WTC11 (cell line): ENCODE measurements around the gene OGA. TPM values are rescaled to one million over a fixed set of nuclear protein-coding genes. Genes with fewer than 3 reads are reported as not detected.

Experiments used
- ATAC-seq: fragments of 200-7000 bp; cut with Tn5 transposase; 2 replicates; pipeline ENCODE4 v1.10.0; 2021; ENCODE audit warnings: mild to moderate bottlenecking, moderate library complexity
- CTCF ChIA-PET: fragments of 300-600 bp; sonication (Branson Sonifier 250); formaldehyde crosslinking; loops from one replicate; lab custom pipeline; 2021; ENCODE audit warnings: antibody characterized with exemption; lab: Charles Lee
- POLR2A ChIA-PET: fragments of 350-600 bp; sonication (Branson Sonifier 250); formaldehyde crosslinking; loops from one replicate; lab custom pipeline; 2021; ENCODE audit warnings: antibody characterized with exemption; lab: Charles Lee
- DNase-seq: peaks from one replicate; pipeline ENCODE4 v3.0.0; 2021; ENCODE audit warnings: low spot score
- H3K27ac Mint-ChIP-seq: 2 replicates; pipeline ENCODE4 v1.8.0; 2021; ENCODE audit warnings: mixed read lengths
- H3K27me3 Mint-ChIP-seq: 2 replicates; pipeline ENCODE4 v1.8.0; 2021; ENCODE audit warnings: low read depth, mild to moderate bottlenecking, moderate library complexity, mixed read lengths
- H3K36me3 Mint-ChIP-seq: 2 replicates; pipeline ENCODE4 v1.8.0; 2021; ENCODE audit warnings: mixed read lengths
- H3K4me1 Mint-ChIP-seq: 2 replicates; pipeline ENCODE4 v1.8.0; 2022; ENCODE audit warnings: mixed read lengths
- H3K4me3 Mint-ChIP-seq: 2 replicates; pipeline ENCODE4 v1.8.0; 2021; ENCODE audit warnings: mild to moderate bottlenecking, moderate library complexity, mixed read lengths
- H3K9me3 Mint-ChIP-seq: 2 replicates; pipeline ENCODE4 v1.8.0; 2021; ENCODE audit warnings: mixed read lengths
- ELF4 ChIP-seq: sonication (generic); formaldehyde crosslinking; IDR thresholded peaks from 2 replicates; pipeline ENCODE4 v1.8.1; 2022; ENCODE audit warnings: low read depth, mild to moderate bottlenecking, moderate library complexity, missing genetic modification reagents
- FOXK1 ChIP-seq: sonication (generic); formaldehyde crosslinking; IDR thresholded peaks from 2 replicates; pipeline ENCODE4 v1.8.0; 2022; ENCODE audit warnings: mild to moderate bottlenecking, moderate library complexity, missing genetic modification reagents
- NFE2L1 ChIP-seq: sonication (generic); formaldehyde crosslinking; IDR thresholded peaks from 2 replicates; pipeline ENCODE4 v1.8.1; 2023; ENCODE audit warnings: missing genetic modification reagents
- NFYB ChIP-seq: sonication (generic); formaldehyde crosslinking; conservative IDR thresholded peaks from 2 replicates; pipeline ENCODE4 v1.8.0; 2022; ENCODE audit warnings: low read depth, missing genetic modification reagents
- NR3C1 ChIP-seq: sonication (generic); formaldehyde crosslinking; conservative IDR thresholded peaks from 2 replicates; pipeline ENCODE4 v1.8.1; 2023; ENCODE audit warnings: low read depth, mild to moderate bottlenecking, missing genetic modification reagents
- RELA ChIP-seq: sonication (generic); formaldehyde crosslinking; IDR thresholded peaks from 2 replicates; pipeline ENCODE4 v1.8.1; 2022; ENCODE audit warnings: missing genetic modification reagents, mild to moderate bottlenecking, borderline replicate concordance
- TCF7 ChIP-seq: sonication (generic); formaldehyde crosslinking; IDR thresholded peaks from 2 replicates; pipeline ENCODE4 v1.8.0; 2022; ENCODE audit warnings: mild to moderate bottlenecking, low read depth, missing genetic modification reagents, moderate library complexity
- TEAD1 ChIP-seq: sonication (generic); formaldehyde crosslinking; IDR thresholded peaks from 2 replicates; pipeline ENCODE4 v1.8.0; 2022; ENCODE audit warnings: mild to moderate bottlenecking, missing genetic modification reagents
- USF1 ChIP-seq: sonication (generic); formaldehyde crosslinking; IDR thresholded peaks from 2 replicates; pipeline ENCODE4 v1.8.0; 2022; ENCODE audit warnings: mild to moderate bottlenecking, missing genetic modification reagents
- ZBTB43 ChIP-seq: sonication (generic); formaldehyde crosslinking; IDR thresholded peaks from 2 replicates; pipeline ENCODE4 v1.8.1; 2023; ENCODE audit warnings: mild to moderate bottlenecking, missing genetic modification reagents
- ZNF532 ChIP-seq: fragments of 250-450 bp; sonication (Bioruptor Pico); IDR thresholded peaks from 2 replicates; pipeline ENCODE4 v1.9.0; 2021; ENCODE audit warnings: mild to moderate bottlenecking, borderline replicate concordance
- total RNA-seq: library from RNA; stranded (reverse); gene quantifications from 3 replicates; pipeline ENCODE4 v1.2.3, GENCODE V29; 2021
- TF ChIP-seq, protein P1 (sequence below): sonication (generic); formaldehyde crosslinking; conservative IDR thresholded peaks from 2 replicates; pipeline ENCODE4 v1.8.1; 2022; ENCODE audit warnings: mild to moderate bottlenecking, missing genetic modification reagents
- TF ChIP-seq, protein P2 (sequence below): sonication (generic); formaldehyde crosslinking; IDR thresholded peaks from 2 replicates; pipeline ENCODE4 v1.8.1; 2023; ENCODE audit warnings: mild to moderate bottlenecking, moderate library complexity, missing genetic modification reagents
- TF ChIP-seq, protein P3 (sequence below): sonication (generic); formaldehyde crosslinking; IDR thresholded peaks from 2 replicates; pipeline ENCODE4 v1.8.0; 2022; ENCODE audit warnings: mild to moderate bottlenecking, missing genetic modification reagents
- TF ChIP-seq, protein P4 (sequence below): sonication (generic); formaldehyde crosslinking; IDR thresholded peaks from 2 replicates; pipeline ENCODE4 v1.8.1; 2023; ENCODE audit warnings: mild to moderate bottlenecking, missing genetic modification reagents, moderate library complexity
- TF ChIP-seq, protein P5 (sequence below): sonication (generic); formaldehyde crosslinking; IDR thresholded peaks from 2 replicates; pipeline ENCODE4 v1.8.0; 2023; ENCODE audit warnings: missing genetic modification reagents
- TF ChIP-seq, protein P6 (sequence below): sonication (generic); formaldehyde crosslinking; IDR thresholded peaks from 2 replicates; pipeline ENCODE4 v1.8.0; 2023; ENCODE audit warnings: missing genetic modification reagents, mild to moderate bottlenecking, borderline replicate concordance

The OGA gene
- total RNA-seq, 1 experiment from 2014 or later = 111 TPM

GRCh38 chr10:101774589-101775272 is 43.5 kb downstream of the OGA start:
- POLR2A ChIA-PET = interaction anchor here (1.1 to 2.0 kb wide), 3 partner anchors 26 to 172 kb away, joined by 3 to 11 read pairs (median 6); partner anchors contain the start of gene OGA
- peak; percentile 6 for ATAC-seq
- Mint-ChIP-seq H3K9me3 (no peaks in the 10 kb centered on the region), H3K4me1 (peaks cover 50% of the 10 kb centered on the region), H3K27ac (no peak overlapping the region), H3K27me3 (peaks cover 70% of the 10 kb centered on the region), H3K36me3 (no peaks in the 10 kb centered on the region), H3K4me3 (peak overlapping the region; percentile 61)
- CTCF ChIA-PET = interaction anchor here (1.0 to 8.3 kb wide), 16 partner anchors 7 to 561 kb away, joined by 3 to 110 read pairs (median 5); partner anchors contain the start of genes ARMH3, KCNIP2 and NPM3
- peak; percentile 64 for DNase-seq
- TF ChIP-seq RELA (CRISPR knock-in tag) (peak; percentile 93), USF1 (CRISPR knock-in tag) (peak; percentile 78; the same call in 1 of the 2 replicates), ZBTB43 (CRISPR knock-in tag) (peak; percentile 68; the same call in 1 of the 2 replicates), FOXK1 (CRISPR knock-in tag) (peak; percentile 80), NR3C1 (CRISPR knock-in tag) (0 out of 2 replicates have a peak, but pooled peaks have one; percentile 74), NFE2L1 (CRISPR knock-in tag) (peak; percentile 95), TCF7 (CRISPR knock-in tag) (0 out of 2 replicates have a peak, but pooled peaks have one; percentile 77), ZNF532 (CRISPR knock-in tag) (no peak), TEAD1 (CRISPR knock-in tag) (peak; percentile 77), NFYB (CRISPR knock-in tag) (peak; percentile 44; the same call in 1 of the 2 replicates), ELF4 (CRISPR knock-in tag) (no peak)
- TF ChIP-seq, protein P1, sequence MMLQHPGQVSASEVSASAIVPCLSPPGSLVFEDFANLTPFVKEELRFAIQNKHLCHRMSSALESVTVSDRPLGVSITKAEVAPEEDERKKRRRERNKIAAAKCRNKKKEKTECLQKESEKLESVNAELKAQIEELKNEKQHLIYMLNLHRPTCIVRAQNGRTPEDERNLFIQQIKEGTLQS (CRISPR knock-in tag) = 0 out of 2 replicates have a peak, but pooled peaks have one; percentile 41
- TF ChIP-seq, protein P2, sequence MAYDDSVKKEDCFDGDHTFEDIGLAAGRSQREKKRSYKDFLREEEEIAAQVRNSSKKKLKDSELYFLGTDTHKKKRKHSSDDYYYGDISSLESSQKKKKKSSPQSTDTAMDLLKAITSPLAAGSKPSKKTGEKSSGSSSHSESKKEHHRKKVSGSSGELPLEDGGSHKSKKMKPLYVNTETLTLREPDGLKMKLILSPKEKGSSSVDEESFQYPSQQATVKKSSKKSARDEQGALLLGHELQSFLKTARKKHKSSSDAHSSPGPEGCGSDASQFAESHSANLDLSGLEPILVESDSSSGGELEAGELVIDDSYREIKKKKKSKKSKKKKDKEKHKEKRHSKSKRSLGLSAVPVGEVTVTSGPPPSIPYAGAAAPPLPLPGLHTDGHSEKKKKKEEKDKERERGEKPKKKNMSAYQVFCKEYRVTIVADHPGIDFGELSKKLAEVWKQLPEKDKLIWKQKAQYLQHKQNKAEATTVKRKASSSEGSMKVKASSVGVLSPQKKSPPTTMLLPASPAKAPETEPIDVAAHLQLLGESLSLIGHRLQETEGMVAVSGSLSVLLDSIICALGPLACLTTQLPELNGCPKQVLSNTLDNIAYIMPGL = peak; percentile 38; the same call in 1 of the 2 replicates
- TF ChIP-seq, protein P3, sequence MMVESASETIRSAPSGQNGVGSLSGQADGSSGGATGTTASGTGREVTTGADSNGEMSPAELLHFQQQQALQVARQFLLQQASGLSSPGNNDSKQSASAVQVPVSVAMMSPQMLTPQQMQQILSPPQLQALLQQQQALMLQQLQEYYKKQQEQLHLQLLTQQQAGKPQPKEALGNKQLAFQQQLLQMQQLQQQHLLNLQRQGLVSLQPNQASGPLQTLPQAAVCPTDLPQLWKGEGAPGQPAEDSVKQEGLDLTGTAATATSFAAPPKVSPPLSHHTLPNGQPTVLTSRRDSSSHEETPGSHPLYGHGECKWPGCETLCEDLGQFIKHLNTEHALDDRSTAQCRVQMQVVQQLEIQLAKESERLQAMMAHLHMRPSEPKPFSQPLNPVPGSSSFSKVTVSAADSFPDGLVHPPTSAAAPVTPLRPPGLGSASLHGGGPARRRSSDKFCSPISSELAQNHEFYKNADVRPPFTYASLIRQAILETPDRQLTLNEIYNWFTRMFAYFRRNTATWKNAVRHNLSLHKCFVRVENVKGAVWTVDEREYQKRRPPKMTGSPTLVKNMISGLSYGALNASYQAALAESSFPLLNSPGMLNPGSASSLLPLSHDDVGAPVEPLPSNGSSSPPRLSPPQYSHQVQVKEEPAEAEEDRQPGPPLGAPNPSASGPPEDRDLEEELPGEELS (CRISPR knock-in tag) = peak; percentile 86
- TF ChIP-seq, protein P4, sequence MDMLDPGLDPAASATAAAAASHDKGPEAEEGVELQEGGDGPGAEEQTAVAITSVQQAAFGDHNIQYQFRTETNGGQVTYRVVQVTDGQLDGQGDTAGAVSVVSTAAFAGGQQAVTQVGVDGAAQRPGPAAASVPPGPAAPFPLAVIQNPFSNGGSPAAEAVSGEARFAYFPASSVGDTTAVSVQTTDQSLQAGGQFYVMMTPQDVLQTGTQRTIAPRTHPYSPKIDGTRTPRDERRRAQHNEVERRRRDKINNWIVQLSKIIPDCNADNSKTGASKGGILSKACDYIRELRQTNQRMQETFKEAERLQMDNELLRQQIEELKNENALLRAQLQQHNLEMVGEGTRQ (CRISPR knock-in tag) = peak; percentile 42; the same call in 1 of the 2 replicates
- TF ChIP-seq, protein P5, sequence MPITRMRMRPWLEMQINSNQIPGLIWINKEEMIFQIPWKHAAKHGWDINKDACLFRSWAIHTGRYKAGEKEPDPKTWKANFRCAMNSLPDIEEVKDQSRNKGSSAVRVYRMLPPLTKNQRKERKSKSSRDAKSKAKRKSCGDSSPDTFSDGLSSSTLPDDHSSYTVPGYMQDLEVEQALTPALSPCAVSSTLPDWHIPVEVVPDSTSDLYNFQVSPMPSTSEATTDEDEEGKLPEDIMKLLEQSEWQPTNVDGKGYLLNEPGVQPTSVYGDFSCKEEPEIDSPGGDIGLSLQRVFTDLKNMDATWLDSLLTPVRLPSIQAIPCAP (CRISPR knock-in tag) = 0 out of 2 replicates have a peak, but pooled peaks have one; percentile 80
- TF ChIP-seq, protein P6, sequence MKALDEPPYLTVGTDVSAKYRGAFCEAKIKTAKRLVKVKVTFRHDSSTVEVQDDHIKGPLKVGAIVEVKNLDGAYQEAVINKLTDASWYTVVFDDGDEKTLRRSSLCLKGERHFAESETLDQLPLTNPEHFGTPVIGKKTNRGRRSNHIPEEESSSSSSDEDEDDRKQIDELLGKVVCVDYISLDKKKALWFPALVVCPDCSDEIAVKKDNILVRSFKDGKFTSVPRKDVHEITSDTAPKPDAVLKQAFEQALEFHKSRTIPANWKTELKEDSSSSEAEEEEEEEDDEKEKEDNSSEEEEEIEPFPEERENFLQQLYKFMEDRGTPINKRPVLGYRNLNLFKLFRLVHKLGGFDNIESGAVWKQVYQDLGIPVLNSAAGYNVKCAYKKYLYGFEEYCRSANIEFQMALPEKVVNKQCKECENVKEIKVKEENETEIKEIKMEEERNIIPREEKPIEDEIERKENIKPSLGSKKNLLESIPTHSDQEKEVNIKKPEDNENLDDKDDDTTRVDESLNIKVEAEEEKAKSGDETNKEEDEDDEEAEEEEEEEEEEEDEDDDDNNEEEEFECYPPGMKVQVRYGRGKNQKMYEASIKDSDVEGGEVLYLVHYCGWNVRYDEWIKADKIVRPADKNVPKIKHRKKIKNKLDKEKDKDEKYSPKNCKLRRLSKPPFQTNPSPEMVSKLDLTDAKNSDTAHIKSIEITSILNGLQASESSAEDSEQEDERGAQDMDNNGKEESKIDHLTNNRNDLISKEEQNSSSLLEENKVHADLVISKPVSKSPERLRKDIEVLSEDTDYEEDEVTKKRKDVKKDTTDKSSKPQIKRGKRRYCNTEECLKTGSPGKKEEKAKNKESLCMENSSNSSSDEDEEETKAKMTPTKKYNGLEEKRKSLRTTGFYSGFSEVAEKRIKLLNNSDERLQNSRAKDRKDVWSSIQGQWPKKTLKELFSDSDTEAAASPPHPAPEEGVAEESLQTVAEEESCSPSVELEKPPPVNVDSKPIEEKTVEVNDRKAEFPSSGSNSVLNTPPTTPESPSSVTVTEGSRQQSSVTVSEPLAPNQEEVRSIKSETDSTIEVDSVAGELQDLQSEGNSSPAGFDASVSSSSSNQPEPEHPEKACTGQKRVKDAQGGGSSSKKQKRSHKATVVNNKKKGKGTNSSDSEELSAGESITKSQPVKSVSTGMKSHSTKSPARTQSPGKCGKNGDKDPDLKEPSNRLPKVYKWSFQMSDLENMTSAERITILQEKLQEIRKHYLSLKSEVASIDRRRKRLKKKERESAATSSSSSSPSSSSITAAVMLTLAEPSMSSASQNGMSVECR (CRISPR knock-in tag) = peak; percentile 53; the same call in 1 of the 2 replicates
